Putamen (tissue), 1 donor: ENCODE results near the gene ZP2.
"Not testable (repeated sequence)": the region's sequence is repeated elsewhere in the genome, so short reads cannot be mapped to it uniquely, and the experiment has no call there.

Source experiments
- DNase-seq: peaks from one replicate; pipeline ENCODE4 v3.0.0-alpha.2; 2016; ENCODE audit warnings: low spot score

The ZP2 gene

GRCh38 chr16:21170116-21170515, 41.3 kb downstream of the ZP2 start:
- not testable (repeated sequence) for DNase-seq

- DNase-seq = no peak
These were observed 42.0 kb downstream of the ZP2 start for GRCh38 chr16:21169249-21169981.

DNA sequence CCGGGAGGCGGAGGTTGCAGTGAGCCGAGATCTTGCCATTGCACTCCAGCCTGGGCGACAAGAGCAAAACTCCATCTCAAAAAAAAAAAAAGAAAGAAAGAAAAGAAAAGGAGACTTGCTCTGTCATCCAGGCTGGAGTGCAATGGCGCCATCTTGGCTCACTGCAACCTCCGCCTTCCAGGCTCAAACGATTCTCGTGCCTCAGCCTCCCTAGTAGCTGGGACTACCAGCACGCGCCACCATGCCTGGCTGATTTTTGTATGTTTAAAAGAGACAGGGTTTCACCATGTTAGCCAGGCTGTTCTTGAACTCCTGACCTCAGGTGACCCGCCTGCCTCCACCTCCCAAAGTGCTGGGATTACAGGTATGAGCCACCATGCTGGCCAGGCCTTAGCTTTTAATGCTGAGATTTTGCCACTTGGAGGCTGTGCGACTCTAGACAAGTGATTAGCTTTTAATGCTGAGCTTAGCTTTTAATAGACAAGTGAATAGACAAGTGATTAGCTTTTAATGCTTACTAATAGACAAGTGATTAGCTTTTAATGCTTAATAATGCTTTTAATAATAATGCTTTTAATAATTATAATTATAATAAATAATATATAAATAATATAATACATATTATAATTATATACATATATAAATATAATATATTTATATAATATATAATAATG, 43.3 kb downstream of the ZP2 start:
- DNase-seq = no peak

DNA sequence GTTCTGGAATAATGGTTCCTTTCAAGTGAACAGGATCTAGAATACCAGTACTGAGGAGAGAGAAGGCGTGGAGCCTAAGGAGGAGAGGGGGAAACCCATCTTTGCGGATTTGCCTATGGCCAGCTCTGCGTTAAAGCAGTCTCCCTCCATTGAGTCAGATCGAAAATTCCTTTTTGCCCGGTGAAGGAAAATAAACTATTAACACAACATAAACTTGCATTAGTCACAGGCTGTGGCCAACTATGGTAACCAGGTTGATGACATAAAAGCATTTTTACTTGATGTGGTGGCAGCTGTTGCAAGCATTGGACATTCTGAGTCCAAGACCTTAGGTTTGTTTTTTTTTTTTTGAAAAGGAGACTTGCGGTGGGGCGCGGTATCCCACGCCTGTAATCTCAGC, 44.0 kb downstream of the ZP2 start:
- DNase-seq = no peak

GRCh38 chr16:21166561-21166961, 44.8 kb downstream of the ZP2 start:
- DNase-seq = no peak

- peak; percentile 68 for DNase-seq
These were observed 46.7 kb downstream of the ZP2 start for GRCh38 chr16:21164521-21165168.

- no peak for DNase-seq
These were observed 47.8 kb downstream of the ZP2 start for GRCh38 chr16:21163576-21163975.

GRCh38 chr16:21162661-21163151, 48.7 kb downstream of the ZP2 start:
- DNase-seq = no peak

DNA sequence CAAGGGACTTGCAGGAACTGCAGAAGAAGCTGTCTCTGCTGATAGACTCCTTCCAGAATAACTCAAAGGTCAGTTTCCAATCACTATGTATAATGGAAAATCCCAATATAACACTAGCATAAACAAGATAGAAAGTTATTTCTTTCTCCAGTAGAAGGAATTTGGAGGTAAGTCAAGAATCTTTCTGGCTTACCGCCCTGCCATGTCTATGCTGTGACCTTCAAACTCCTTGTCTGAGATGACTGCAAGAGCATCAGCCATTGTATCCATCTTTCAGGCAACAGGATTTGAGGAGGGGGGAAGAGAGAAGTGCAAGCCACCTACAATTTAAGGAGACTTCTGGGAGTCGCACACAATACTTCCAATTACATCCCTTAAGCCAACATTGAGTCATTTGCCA, 50.2 kb downstream of the ZP2 start:
- DNase-seq = no peak

DNA sequence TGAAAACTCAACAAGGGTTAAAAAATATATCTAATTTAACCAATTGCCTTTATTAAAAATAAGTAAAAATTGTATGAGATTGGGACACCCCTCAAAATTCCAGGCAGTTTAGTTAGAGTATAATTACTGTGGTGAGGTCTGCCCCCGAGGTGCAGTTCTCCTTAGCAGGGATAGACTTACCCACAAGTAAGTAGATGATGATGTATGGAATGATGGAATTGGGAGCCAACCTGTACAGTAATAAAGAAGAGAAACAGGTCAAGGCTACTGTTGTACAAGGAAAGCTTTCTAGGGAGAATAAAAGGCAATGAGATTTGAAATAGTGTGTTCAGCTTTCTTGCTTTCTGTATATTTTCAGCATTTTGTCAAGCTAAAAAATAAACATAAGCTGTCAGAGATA, 51.1 kb downstream of the ZP2 start:
- no peak for DNase-seq

- no peak for DNase-seq
These were observed 52.0 kb downstream of the ZP2 start for GRCh38 chr16:21159281-21159951.

GRCh38 chr16:21158208-21159110, 52.9 kb downstream of the ZP2 start, which contains the start of gene LDAF1:
Gene LDAF1, plus strand, starts transcription at chr16:21158674. Its CDS starts 2,509 bp downstream, at chr16:21161183.
- DNase-seq = peak; percentile 9

GRCh38 chr16:21157632-21158031, 53.7 kb downstream of the ZP2 start:
- no peak for DNase-seq

GRCh38 chr16:21156767-21157467, 54.5 kb downstream of the ZP2 start:
- DNase-seq = peak; percentile 54

GRCh38 chr16:21156011-21156410, 55.4 kb downstream of the ZP2 start:
- not testable (repeated sequence) for DNase-seq

DNA sequence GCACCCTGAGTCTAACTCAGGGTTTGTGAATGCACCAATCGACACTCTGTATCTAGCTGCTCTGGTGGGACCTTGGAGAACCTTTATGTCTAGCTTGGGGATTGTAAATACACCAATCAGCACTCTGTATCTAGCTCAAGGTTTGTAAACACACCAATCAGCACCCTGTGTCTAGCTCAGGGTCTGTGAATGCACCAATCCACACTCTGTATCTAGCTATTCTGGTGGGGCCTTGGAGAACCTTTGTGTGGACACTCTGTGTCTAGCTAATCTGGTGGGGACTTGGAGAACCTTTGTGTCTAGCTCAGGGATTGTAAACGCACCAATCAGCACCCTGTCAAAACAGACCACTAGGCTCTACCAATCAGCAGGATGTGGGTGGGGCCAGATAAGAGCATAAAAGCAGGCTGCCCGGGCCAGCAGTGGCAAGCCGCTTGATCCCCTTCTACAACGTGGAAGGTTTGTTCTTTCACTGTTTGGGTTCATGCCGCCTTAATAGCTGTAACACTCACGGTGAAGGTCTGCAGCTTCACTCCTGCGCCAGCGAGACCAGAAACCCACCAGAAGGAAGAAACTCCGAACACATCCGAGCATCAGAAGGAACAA, 58.1 kb downstream of the ZP2 start:
- DNase-seq = not testable (repeated sequence)

DNA sequence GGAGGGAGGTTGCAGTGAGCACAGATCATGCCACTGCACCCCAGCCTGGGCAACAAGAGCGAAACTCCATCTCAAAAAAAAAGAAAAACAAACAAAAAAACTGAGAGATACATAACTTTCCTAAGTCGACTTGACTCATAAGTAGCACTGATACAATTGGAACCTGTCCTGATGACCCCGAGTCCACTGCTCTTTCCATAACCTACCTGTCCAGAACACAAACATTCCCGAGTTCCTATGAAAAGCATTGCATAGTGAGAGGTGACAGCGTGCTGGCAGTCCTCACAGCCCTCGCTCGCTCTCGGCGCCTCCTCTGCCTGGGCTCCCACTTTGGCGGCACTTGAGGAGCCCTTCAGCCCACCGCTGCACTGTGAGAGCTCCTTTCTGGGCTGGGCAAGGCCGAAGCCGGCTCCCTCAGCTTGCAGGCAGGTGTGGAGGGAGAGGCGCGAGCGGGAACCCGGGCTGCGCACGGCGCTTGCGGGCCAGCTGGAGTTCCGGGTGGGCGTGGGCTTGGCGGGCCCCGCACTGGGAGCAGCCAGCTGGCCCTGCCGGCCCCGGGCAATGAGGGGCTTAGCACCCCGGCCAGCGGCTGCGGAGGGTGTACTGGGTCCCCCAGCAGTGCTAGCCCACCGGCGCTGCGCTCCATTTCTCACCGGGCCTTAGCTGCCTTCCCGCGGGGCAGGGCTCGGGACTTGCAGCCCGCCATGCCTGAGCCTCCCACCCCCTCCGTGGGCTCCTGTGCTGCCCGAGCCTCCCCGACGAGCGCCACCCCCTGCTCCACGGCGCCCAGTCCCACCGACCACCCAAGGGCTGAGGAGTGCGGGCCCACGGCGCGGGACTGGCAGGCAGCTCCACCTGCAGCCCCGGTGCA, 59.0 kb downstream of the ZP2 start:
- DNase-seq = not testable (repeated sequence)

GRCh38 chr16:21150375-21151001, 60.9 kb downstream of the ZP2 start, which contains the start of gene DNAH3:
Gene DNAH3, minus strand, starts transcription at chr16:21150846. Its CDS starts 527 bp downstream, at chr16:21150319.
- DNase-seq = no peak
